Right atrium auricular region (tissue), 2 donors: ENCODE measurements around the gene DAB1. TPM values are rescaled to one million over a fixed set of nuclear protein-coding genes. Genes with fewer than 3 reads are reported as not detected.

Experiments
- DNase-seq: peaks from one replicate; pipeline ENCODE4 v3.0.0-alpha.2; 2019; ENCODE audit warnings: low spot score
- H3K27ac ChIP-seq, 2 donors: fragments of 200-600 bp; sonication (generic); 1 replicate in 1 of 2; 2 replicates in 1 of 2; pipeline ENCODE4 v1.5.1; 2016 to 2019
- H3K27me3 ChIP-seq, 2 donors: fragments of 200-600 bp; sonication (generic); one replicate each; pipeline versions ENCODE4 v1.5.1 to v1.6.0; 2017 to 2019
- H3K36me3 ChIP-seq: fragments of 200-600 bp; sonication (generic); one replicate; pipeline ENCODE4 v1.5.1; 2016
- H3K4me1 ChIP-seq, 2 donors: fragments of 200-600 bp; sonication (generic); one replicate each; pipeline versions ENCODE4 v1.5.1 to v1.6.0; 2017 to 2019
- H3K4me3 ChIP-seq, 2 donors: fragments of 200-600 bp; sonication (generic); 1 replicate in 1 of 2; 2 replicates in 1 of 2; pipeline ENCODE4 v1.5.1; 2017 to 2019; ENCODE audit warnings: mild to moderate bottlenecking in 1 of 2, moderate library complexity in 1 of 2
- H3K9me3 ChIP-seq, 2 donors: fragments of 200-600 bp; sonication (generic); one replicate each; pipeline ENCODE4 v1.5.1; 2019
- total RNA-seq, 2 donors: library from RNA; depleted of rRNA; stranded (reverse); fragments of >200 nt; gene quantifications; one replicate each; pipeline ENCODE4 v1.1.0, GENCODE V29; 2016
- TF ChIP-seq, protein P1 (sequence below), 2 donors: fragments of 200-600 bp; sonication (generic); IDR thresholded peaks; one replicate each; pipeline ENCODE4 v1.5.1; 2019; ENCODE audit warnings: antibody characterized with exemption in 2 of 2

DAB1 gene
- total RNA-seq, 2 donors from 2014 or later = 0.19 to 3.3 TPM

- H3K27ac ChIP-seq = no peak overlapping the region
- no peaks in the 10 kb centered on the region for H3K9me3 ChIP-seq
- H3K36me3 ChIP-seq = no peaks in the 10 kb centered on the region
- no peak overlapping the region for H3K4me3 ChIP-seq
- H3K4me1 ChIP-seq = no peaks in the 10 kb centered on the region
- H3K27me3 ChIP-seq = no peaks in the 10 kb centered on the region
- TF ChIP-seq, protein P1, sequence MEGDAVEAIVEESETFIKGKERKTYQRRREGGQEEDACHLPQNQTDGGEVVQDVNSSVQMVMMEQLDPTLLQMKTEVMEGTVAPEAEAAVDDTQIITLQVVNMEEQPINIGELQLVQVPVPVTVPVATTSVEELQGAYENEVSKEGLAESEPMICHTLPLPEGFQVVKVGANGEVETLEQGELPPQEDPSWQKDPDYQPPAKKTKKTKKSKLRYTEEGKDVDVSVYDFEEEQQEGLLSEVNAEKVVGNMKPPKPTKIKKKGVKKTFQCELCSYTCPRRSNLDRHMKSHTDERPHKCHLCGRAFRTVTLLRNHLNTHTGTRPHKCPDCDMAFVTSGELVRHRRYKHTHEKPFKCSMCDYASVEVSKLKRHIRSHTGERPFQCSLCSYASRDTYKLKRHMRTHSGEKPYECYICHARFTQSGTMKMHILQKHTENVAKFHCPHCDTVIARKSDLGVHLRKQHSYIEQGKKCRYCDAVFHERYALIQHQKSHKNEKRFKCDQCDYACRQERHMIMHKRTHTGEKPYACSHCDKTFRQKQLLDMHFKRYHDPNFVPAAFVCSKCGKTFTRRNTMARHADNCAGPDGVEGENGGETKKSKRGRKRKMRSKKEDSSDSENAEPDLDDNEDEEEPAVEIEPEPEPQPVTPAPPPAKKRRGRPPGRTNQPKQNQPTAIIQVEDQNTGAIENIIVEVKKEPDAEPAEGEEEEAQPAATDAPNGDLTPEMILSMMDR (IDR thresholded peaks at IDR 0.05) = no peak
- DNase-seq = no peak
Observed at GRCh38 chr1:56975446-56975845, 448.4 kb downstream of the DAB1 start.

GRCh38 chr1:56973923-56974742 is 449.7 kb downstream of the DAB1 start:
- Histone ChIP-seq H3K9me3 (no peaks in the 10 kb centered on the region), H3K27ac (no peak overlapping the region), H3K4me1 (no peaks in the 10 kb centered on the region), H3K4me3 (no peak overlapping the region), H3K27me3 (no peaks in the 10 kb centered on the region), H3K36me3 (no peaks in the 10 kb centered on the region)
- TF ChIP-seq, protein P1 (IDR thresholded peaks at IDR 0.05) = no peak
- no peak for DNase-seq

- Histone ChIP-seq H3K4me3 (no peak overlapping the region), H3K36me3 (no peaks in the 10 kb centered on the region), H3K4me1 (no peaks in the 10 kb centered on the region), H3K27ac (no peak overlapping the region), H3K9me3 (no peaks in the 10 kb centered on the region), H3K27me3 (no peaks in the 10 kb centered on the region)
- DNase-seq = no peak
- TF ChIP-seq, protein P1 (IDR thresholded peaks at IDR 0.05) = no peak
Observed at GRCh38 chr1:56972976-56973375, 450.9 kb downstream of the DAB1 start.

GRCh38 chr1:56970280-56970679 is 453.6 kb downstream of the DAB1 start:
- no peaks in the 10 kb centered on the region for H3K36me3 ChIP-seq
- TF ChIP-seq, protein P1 (IDR thresholded peaks at IDR 0.05) = no peak

DNA sequence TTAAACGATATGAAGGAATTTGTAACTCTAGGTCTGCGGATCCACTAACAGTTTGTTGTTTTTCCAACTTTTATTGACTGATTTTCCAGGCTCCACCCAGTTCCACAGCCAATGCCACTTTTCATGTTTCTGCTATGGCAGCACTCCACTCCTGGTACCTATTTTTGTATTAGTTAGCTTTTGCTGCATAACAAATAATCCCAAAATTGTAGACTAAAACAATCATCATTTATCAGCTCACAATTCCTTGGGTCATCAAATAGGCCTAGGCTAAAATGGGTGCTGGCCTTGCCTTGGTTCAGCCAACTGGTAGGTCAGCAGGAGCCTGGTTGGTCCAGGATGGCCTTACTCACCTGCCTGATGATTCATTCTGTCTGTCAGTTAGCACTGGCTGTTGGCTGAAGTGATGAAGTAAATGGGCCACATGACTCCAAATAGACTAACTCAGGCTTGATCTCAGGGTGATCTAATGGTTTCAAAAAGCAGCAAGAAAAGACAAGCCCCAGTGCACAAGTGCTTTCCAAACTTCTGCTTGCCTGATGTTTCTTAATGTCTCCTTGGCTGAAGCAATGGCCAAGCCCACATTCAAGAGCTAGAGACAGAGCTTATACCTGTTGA is 454.9 kb downstream of the DAB1 start:
- no peaks in the 10 kb centered on the region for H3K9me3 ChIP-seq
- no peaks in the 10 kb centered on the region for H3K27me3 ChIP-seq
- H3K36me3 ChIP-seq = no peaks in the 10 kb centered on the region
- no peaks in the 10 kb centered on the region for H3K4me1 ChIP-seq
- no peak overlapping the region for H3K27ac ChIP-seq
- no peak for DNase-seq
- no peak overlapping the region for H3K4me3 ChIP-seq
- TF ChIP-seq, protein P1 (IDR thresholded peaks at IDR 0.05) = no peak

More at GRCh38 chr1:56970280-56970679, 453.6 kb downstream of the DAB1 start:
- Histone ChIP-seq H3K4me1 (no peaks in the 10 kb centered on the region), H3K27me3 (no peaks in the 10 kb centered on the region), H3K4me3 (no peak overlapping the region), H3K9me3 (no peaks in the 10 kb centered on the region), H3K27ac (no peak overlapping the region)
- DNase-seq = no peak
